ENCODE measurements around the gene MSANTD4. TPM values are rescaled to one million over a fixed set of nuclear protein-coding genes. Genes with fewer than 3 reads are reported as not detected.

Gene MSANTD4
- total RNA-seq, 1 experiment from 2014 or later: 17.5 TPM

- no peak overlapping the region for H2AK5ac ChIP-seq (ENCODE audit: insufficient read length, low read length)
- H2BK12ac ChIP-seq (ENCODE audit: insufficient read length, low read depth, low read length): no peak overlapping the region
- H3K27ac ChIP-seq (ENCODE audit: insufficient read length, low read depth, low read length): no peak overlapping the region
- H4K8ac ChIP-seq (replicated peaks; ENCODE audit: insufficient read length, low read depth, low read length): no peak overlapping the region
- H3K14ac ChIP-seq (ENCODE audit: insufficient read depth, low read length): no peak overlapping the region
- H3K23ac ChIP-seq (ENCODE audit: insufficient read length, low read depth, low read length): no peak overlapping the region
- peaks cover 16% of the 10 kb centered on the region in 2 experiments for H3K4me1 Mint-ChIP-seq
- no peak overlapping the region for H3K4ac ChIP-seq (ENCODE audit: low read depth, low read length)
- no peak overlapping the region for H3K27ac Mint-ChIP-seq
- no CpG with 5 or more reads among the region's 3 CpGs for WGBS (ENCODE audit: extremely low coverage, insufficient read length, low lambda C conversion rate)
- H3K27me3 Mint-ChIP-seq (ENCODE audit: low read depth): no peaks in the 10 kb centered on the region
- no peak overlapping the region for H3K56ac ChIP-seq (ENCODE audit: insufficient read length, low read depth, low read length)
- no peaks in the 10 kb centered on the region; the same call in 1 of the 2 replicates for H3K4me1 ChIP-seq (ENCODE audit: insufficient read depth, low read length)
- H2BK120ac ChIP-seq (ENCODE audit: low read depth, low read length, poor library complexity, severe bottlenecking): no peak overlapping the region
- no peak overlapping the region for H3K4me2 ChIP-seq (ENCODE audit: insufficient read depth, insufficient read length, low read length)
- H3K9me3 ChIP-seq (ENCODE audit: control insufficient read depth, low read depth, low read length): no peaks in the 10 kb centered on the region
- no peak overlapping the region for H2AFZ ChIP-seq (ENCODE audit: low read length)
- no peak for DNase-seq
- no peak overlapping the region for H2BK5ac ChIP-seq (ENCODE audit: insufficient read length, low read length)
- no peak overlapping the region for H4K5ac ChIP-seq (ENCODE audit: insufficient read length, low read depth, low read length)
- no peak for TF ChIP-seq CTCF (conservative IDR thresholded peaks at IDR 0.05)
- H3K36me3 Mint-ChIP-seq (ENCODE audit: insufficient read depth in 1 of 3, low read depth in 3 of 3): peaks cover under 1 to 2% (median under 1%) of the 10 kb centered on the region in 3 experiments; a peak in 4 of 7 replicates
- H3K79me1 ChIP-seq (ENCODE audit: insufficient read depth, low read depth, low read length, poor library complexity, severe bottlenecking): no peaks in the 10 kb centered on the region
- H3K23me2 ChIP-seq (ENCODE audit: insufficient read length, low read depth, low read length, poor library complexity, severe bottlenecking): no peaks in the 10 kb centered on the region
- no peak overlapping the region for H2BK20ac ChIP-seq (ENCODE audit: low read depth, low read length, poor library complexity, severe bottlenecking)
- H3K9me3 Mint-ChIP-seq: no peaks in the 10 kb centered on the region; a peak in 1 of 5 replicates
- no peak overlapping the region for H3K4me3 Mint-ChIP-seq
- no peak overlapping the region for H4K91ac ChIP-seq (ENCODE audit: insufficient read length, low read depth, low read length)
- H4K20me1 ChIP-seq (ENCODE audit: control insufficient read depth, insufficient read depth, insufficient read length): no peaks in the 10 kb centered on the region
- no peak overlapping the region for H3T11ph ChIP-seq (ENCODE audit: low read length)
- H3K18ac ChIP-seq (ENCODE audit: insufficient read length, low read depth, low read length): no peak overlapping the region
- H3K27me3 ChIP-seq (ENCODE audit: insufficient read depth, low read length): no peaks in the 10 kb centered on the region
- H2BK15ac ChIP-seq (ENCODE audit: low read depth, low read length): no peak overlapping the region
- H3K9ac ChIP-seq (ENCODE audit: extremely low read depth, insufficient read length, low read length): no peak overlapping the region
- H3K79me2 ChIP-seq (ENCODE audit: insufficient read depth, low read length): no peaks in the 10 kb centered on the region
Measured at GRCh38 chr11:105988197-105988596, 33.8 kb downstream of the MSANTD4 start.

All from H9 (cell line).